K562 (cell line): ENCODE results near the gene SLC1A5. TPM values are rescaled to one million over a fixed set of nuclear protein-coding genes. Genes with fewer than 3 reads are reported as not detected.

Source experiments
- ATAC-seq: fragments of 200-7000 bp; cut with Tn5 transposase; 3 replicates; pipeline ENCODE4 v1.9.1; 2020; ENCODE audit warnings: moderate library complexity
- BruUV-seq: library from RNA; stranded (reverse); fragments of 400-500 nt; replicated peaks from 2 replicates; lab custom pipeline; 2021; lab: Mats Ljungman, UMichigan
- CTCF ChIA-PET: fragments of 300-600 bp; formaldehyde crosslinking; extraction: SDS; loops from one replicate; lab custom pipeline; 2021; ENCODE audit warnings: low intra/inter-chr PET ratio; lab: Yijun Ruan, JAX
- POLR2A ChIA-PET: fragments of 300-600, 350-650 bp; sonication (Branson Sonifier 250); formaldehyde crosslinking; extraction: SDS; loops from one replicate; lab custom pipeline; 2021; ENCODE audit warnings: antibody characterized with exemption, inconsistent platforms; lab: Yijun Ruan, JAX
- DNase-seq, 4 experiments: peaks; one replicate each; pipeline versions ENCODE4 v3.0.0 to v3.0.0-alpha.2; 2011 to 2018; ENCODE audit warnings: low spot score in 3 of 4, mixed read lengths in 3 of 4; ENCODE audit errors: extremely low read depth in 1 of 4
- FAIRE-seq: peaks from 2 replicates; lab custom pipeline; 2011; peaks lifted over from hg19 to GRCh38; lab: Jason Lieb, UNC
- H2AFZ ChIP-seq: 2 replicates; pipeline ENCODE4 v1.6.0; 2011; ENCODE audit warnings: low read depth, low read length, control low read depth, inconsistent platforms
- H3K27ac ChIP-seq: fragments of 200-600 bp; 3 replicates; pipeline ENCODE4 v1.8.0; 2011; ENCODE audit warnings: low read depth, mild to moderate bottlenecking, control low read depth, inconsistent platforms, low read length, moderate library complexity, mixed read lengths; ENCODE audit errors: extremely low read depth
- H3K27me3 ChIP-seq, 2 experiments: fragments of 300-600 bp in 1 of 2; 2 replicates in 1 of 2; 3 replicates in 1 of 2; pipeline versions ENCODE4 v1.6.0 to v1.8.0; 2011; ENCODE audit warnings: inconsistent platforms in 2 of 2, low read length in 2 of 2, mild to moderate bottlenecking in 1 of 2, mixed read lengths in 1 of 2, moderate library complexity in 1 of 2; ENCODE audit not compliant: control insufficient read depth in 2 of 2, insufficient read depth in 2 of 2
- H3K36me3 ChIP-seq: fragments of 300-600 bp; 3 replicates; pipeline ENCODE4 v1.8.0; 2011; ENCODE audit warnings: mild to moderate bottlenecking, low read length, inconsistent platforms; ENCODE audit not compliant: control insufficient read depth, insufficient read depth
- H3K4me1 ChIP-seq, 2 experiments: fragments of 200-600 bp in 1 of 2; replicated peaks in 1 of 2; 2 replicates in 1 of 2; 3 replicates in 1 of 2; pipeline versions ENCODE4 v1.5.1 to v1.8.0; 2011; ENCODE audit warnings: inconsistent platforms in 2 of 2, low read length in 2 of 2, mild to moderate bottlenecking in 1 of 2, mixed read lengths in 1 of 2, moderate library complexity in 1 of 2; ENCODE audit not compliant: control insufficient read depth in 2 of 2, insufficient read depth in 2 of 2
- H3K4me2 ChIP-seq: 2 replicates; pipeline ENCODE4 v1.6.1; 2011; ENCODE audit warnings: low read length, control low read depth, inconsistent platforms, mixed read lengths; ENCODE audit not compliant: insufficient read depth
- H3K4me3 ChIP-seq: fragments of 200-600 bp; sonication (generic), shearing (Covaris generic); 2 replicates; pipeline ENCODE4 v1.5.1; 2016; ENCODE audit warnings: control low read depth, inconsistent platforms
- H3K79me2 ChIP-seq: fragments of 200-600 bp; 3 replicates; pipeline ENCODE4 v1.8.0; 2011; ENCODE audit warnings: low read length, inconsistent platforms; ENCODE audit not compliant: control insufficient read depth, insufficient read depth
- H3K9ac ChIP-seq, 2 experiments: 2 replicates each; pipeline versions ENCODE4 v1.6.0 to v1.6.1; 2011; ENCODE audit warnings: low read depth in 2 of 2, low read length in 2 of 2, control low read depth in 1 of 2, inconsistent platforms in 1 of 2, mild to moderate bottlenecking in 1 of 2, mixed read lengths in 1 of 2; ENCODE audit not compliant: insufficient read depth in 1 of 2
- H3K9me1 ChIP-seq: one replicate; pipeline ENCODE4 v1.6.0; 2011; ENCODE audit warnings: inconsistent platforms, mild to moderate bottlenecking, low read length, moderate library complexity; ENCODE audit not compliant: control insufficient read depth, insufficient read depth
- H3K9me3 ChIP-seq: replicated peaks from 2 replicates; pipeline ENCODE4 v1.5.1; 2011; ENCODE audit warnings: low read depth, low read length, inconsistent platforms; ENCODE audit not compliant: control insufficient read depth, insufficient read depth
- H4K20me1 ChIP-seq: replicated peaks from 2 replicates; pipeline ENCODE4 v1.6.1; 2011; ENCODE audit warnings: low read length, inconsistent platforms, mixed read lengths; ENCODE audit not compliant: control insufficient read depth, insufficient read depth
- ATF2 ChIP-seq: sonication (generic); formaldehyde crosslinking; IDR thresholded peaks from 2 replicates; pipeline ENCODE4 v1.8.1; 2022; ENCODE audit warnings: missing genetic modification reagents
- KAT2B ChIP-seq: IDR thresholded peaks from one replicate; pipeline ENCODE4 v1.6.1; 2012; ENCODE audit warnings: low read depth, mild to moderate bottlenecking, control low read depth, inconsistent platforms, low read length, moderate library complexity
- POLR2G ChIP-seq: fragments of 200-400 bp; formaldehyde crosslinking; IDR thresholded peaks from 2 replicates; pipeline ENCODE4 v1.6.1; 2017; ENCODE audit warnings: low read depth, mild to moderate bottlenecking, antibody characterized with exemption, low read length, moderate library complexity
- RBBP5 ChIP-seq: fragments of 200-600 bp; sonication (generic); IDR thresholded peaks from 2 replicates; pipeline ENCODE4 v1.6.1; 2012; ENCODE audit warnings: borderline replicate concordance, mild to moderate bottlenecking, low read length, control low read depth, inconsistent platforms; ENCODE audit not compliant: insufficient read depth, poor library complexity, severe bottlenecking
- WGBS: fragments of 100-300 bp; shearing (Covaris generic); methylation state at CpG from one replicate; pipeline ENCODE4 v1.1.6; 2016; ENCODE audit warnings: low coverage, mixed read lengths; ENCODE audit not compliant: insufficient coverage; ENCODE audit errors: missing lambda C conversion rate; 5-methylcytosine and 5-hydroxymethylcytosine counted together
- in situ Hi-C: fragments of 300-500 bp; cut with MboI; formaldehyde crosslinking; loops from 4 replicates; pipeline ENCODE4 v1.15.0; 2018; ENCODE audit warnings: inconsistent platforms, mixed read lengths
- intact Hi-C: fragments of 100-400 bp; cut with micrococcal nuclease; formaldehyde crosslinking; loops from 2 replicates; pipeline ENCODE4 v1.14.2; 2022
- polyA plus RNA-seq, 8 experiments: library from polyadenylated mRNA; depleted of rRNA in 4 of 8; stranded (reverse) in 5 of 8; unstranded in 3 of 8; fragments of >200 nt; fragmentation: Nextera tagmentation in 2 of 8; fragmentation: Illumina TruSeq in 1 of 8; extraction: Ambion mirVana in 2 of 8; extraction: Trizol in 1 of 8; gene quantifications; 2 replicates each; pipeline versions ENCODE4 v1.2.1 to v1.2.3, GENCODE V29; 2011 to 2014; ENCODE audit warnings: inconsistent platforms in 1 of 8, missing spikeins in 1 of 8
- total RNA-seq, 7 experiments: library from RNA; depleted of rRNA in 6 of 7; stranded (reverse); fragments of >200 nt in 6 of 7; fragmentation: Illumina TruSeq in 2 of 7; extraction: Trizol in 2 of 7; gene quantifications; 2 replicates each; pipeline versions ENCODE4 v1.2.1 to v1.2.3, GENCODE V29; 2011 to 2021; ENCODE audit warnings: low replicate concordance in 1 of 7

The SLC1A5 gene
- total and polyA plus RNA-seq, 9 of the 15 experiments (the other 6 are each of a cell fraction or from before 2014, with no cell fraction given) = 31.2 to 417 (median 134) TPM

GRCh38 chr19:46739290-46739771 lies 49.1 kb downstream of the SLC1A5 start:
- H3K36me3 ChIP-seq = peaks cover 76% of the 10 kb centered on the region; the same call in 2 of the 3 replicates
- H3K4me3 ChIP-seq = no peak overlapping the region
- no peak overlapping the region for H2AFZ ChIP-seq
- H3K4me2 ChIP-seq = no peak overlapping the region
- H3K9me1 ChIP-seq = peaks cover 7% of the 10 kb centered on the region
- H3K27ac ChIP-seq = no peak overlapping the region; the same call in 2 of the 3 replicates
- no TSS peak for BruUV-seq
- ChIA-PET POLR2A (interaction anchor here (0.6 to 1.4 kb wide), 3 partner anchors 8 to 1561 kb away, joined by 3 to 12 read pairs (median 3); partner anchors contain the start of genes BLOC1S3 and SLC1A5), CTCF (no interaction called here)
- H3K4me1 ChIP-seq = peaks cover 31 to 49% of the 10 kb centered on the region in 2 experiments
- DNase-seq = no peak
- intact Hi-C loops = no loop called here
- H3K9me3 ChIP-seq = no peaks in the 10 kb centered on the region
- H4K20me1 ChIP-seq = peaks cover 54% of the 10 kb centered on the region
- no peak for FAIRE-seq
- 92% methylated on average over 14 of the region's 14 CpGs for WGBS
- TF ChIP-seq KAT2B (no peak), POLR2G (peak; percentile 44; the same call in 1 of the 2 replicates)
- ATAC-seq = no peak
- peak overlapping the region in 1 of 2 experiments; percentile 83; a peak in 2 of 4 replicates for H3K9ac ChIP-seq
- peaks cover 71% of the 10 kb centered on the region for H3K79me2 ChIP-seq
- no peaks in the 10 kb centered on the region for H3K27me3 ChIP-seq
- in situ Hi-C loops = no loop called here

- 57% methylated on average over 18 of the region's 19 CpGs for WGBS
- ChIA-PET POLR2A (interaction anchor here (0.6 to 1.5 kb wide), 7 partner anchors 9 to 578 kb away, joined by 3 to 7 read pairs (median 3); partner anchors contain the start of gene PRKD2), CTCF (no interaction called here)
- Histone ChIP-seq H3K9me1 (peaks cover 5% of the 10 kb centered on the region), H3K27ac (peak overlapping the region; percentile 82; the same call in 2 of the 3 replicates), H4K20me1 (peaks cover 50% of the 10 kb centered on the region), H2AFZ (no peak overlapping the region), H3K4me2 (peak overlapping the region; percentile 79; the same call in 1 of the 2 replicates), H3K79me2 (peaks cover 70% of the 10 kb centered on the region), H3K4me1 (peaks cover 27 to 54% of the 10 kb centered on the region in 2 experiments), H3K27me3 (no peaks in the 10 kb centered on the region), H3K36me3 (peaks cover 81% of the 10 kb centered on the region; the same call in 2 of the 3 replicates), H3K9me3 (no peaks in the 10 kb centered on the region), H3K9ac (peak overlapping the region in 1 of 2 experiments; percentile 82; a peak in 2 of 4 replicates), H3K4me3 (no peak overlapping the region)
- in situ Hi-C loops = no loop called here
- FAIRE-seq (no peak), DNase-seq (no peak), ATAC-seq (no peak)
- peak; percentile 5 for TF ChIP-seq RBBP5
- peak; percentile 40; the same call in 1 of the 2 replicates for TF ChIP-seq POLR2G
- no peak for TF ChIP-seq ATF2 (CRISPR knock-in tag)
- intact Hi-C loops = no loop called here
- BruUV-seq = no TSS peak
Observed at GRCh38 chr19:46737761-46738171, 50.6 kb downstream of the SLC1A5 start.
